ENCODE results near the gene ALDH1A1. TPM values are rescaled to one million over a fixed set of nuclear protein-coding genes. Genes with fewer than 3 reads are reported as not detected.
"Not testable (repeated sequence)": the region's sequence is repeated elsewhere in the genome, so short reads cannot be mapped to it uniquely, and the experiment has no call there.

Gene ALDH1A1
- polyA plus RNA-seq, 3 donors, result 28.6 to 117 (median 105) TPM

- peaks cover 2 to 10% (median 7%) of the 10 kb centered on the region in 7 donors for H3K9me3 Mint-ChIP-seq
- no peaks in the 10 kb centered on the region for H3K4me1 ChIP-seq (ENCODE audit: control insufficient read depth in 1 of 2, insufficient read depth in 2 of 2, low read length in 2 of 2)
- H3K4me3 ChIP-seq (replicated peaks in 1 of 3; ENCODE audit: low read depth in 2 of 3, low read length in 3 of 3), result no peak overlapping the region
- H3K79me2 ChIP-seq (ENCODE audit: insufficient read depth, low read length), result no peaks in the 10 kb centered on the region
- H3K27me3 ChIP-seq (ENCODE audit: control insufficient read depth in 2 of 2, insufficient read depth in 2 of 2, low read length in 2 of 2), result no peaks in the 10 kb centered on the region
- DNase-seq, result no peak
- H3K36me3 ChIP-seq (replicated peaks in 1 of 2; ENCODE audit: control insufficient read depth in 1 of 2, insufficient read depth in 2 of 2, low read length in 2 of 2), result no peaks in the 10 kb centered on the region
- no peak overlapping the region for H3K27ac ChIP-seq (ENCODE audit: low read depth in 1 of 2, low read length in 2 of 2)
- H3K9me3 ChIP-seq (replicated peaks in 1 of 2; ENCODE audit: control insufficient read depth in 1 of 2, insufficient read depth in 1 of 2, low read length in 2 of 2), result peaks cover 0 to 7% of the 10 kb centered on the region in 2 donors
- H2AFZ ChIP-seq (ENCODE audit: insufficient read depth, low read depth, low read length, poor library complexity, severe bottlenecking), result no peak overlapping the region
- no peak for TF ChIP-seq CTCF (IDR thresholded peaks at IDR 0.05)
- H3K27me3 Mint-ChIP-seq (ENCODE audit: low read depth in 3 of 3), result peaks cover 0 to 5% (median 4%) of the 10 kb centered on the region in 3 donors
- H3K4me1 Mint-ChIP-seq, result peaks cover 11% of the 10 kb centered on the region
- no peak overlapping the region for H3K4me3 Mint-ChIP-seq
- no peaks in the 10 kb centered on the region for H4K20me1 ChIP-seq (ENCODE audit: insufficient read depth, low read length)
- no peak overlapping the region for H3K4me2 ChIP-seq (replicated peaks; ENCODE audit: extremely low read depth, low read length, poor library complexity, severe bottlenecking)
- intact Hi-C loops (cut with micrococcal nuclease), result no loop called here
- no peak overlapping the region for H3K9ac ChIP-seq (ENCODE audit: insufficient read depth, low read length, poor library complexity, severe bottlenecking)
- no CpG with 5 or more reads among the region's 4 CpGs for WGBS (ENCODE audit: insufficient coverage)
- no peaks in the 10 kb centered on the region for H3K36me3 Mint-ChIP-seq
- H3K27ac Mint-ChIP-seq, result no peak overlapping the region
Measured at GRCh38 chr9:72863456-72864094, 89.3 kb downstream of the ALDH1A1 start.

GRCh38 chr9:72862788-72863187 is 90.1 kb downstream of the ALDH1A1 start:
- H3K4me3 ChIP-seq (replicated peaks in 1 of 3; ENCODE audit: low read depth in 2 of 3, low read length in 3 of 3); H3K27ac ChIP-seq (ENCODE audit: low read depth in 1 of 2, low read length in 2 of 2); H3K36me3 ChIP-seq (replicated peaks in 1 of 2; ENCODE audit: control insufficient read depth in 1 of 2, insufficient read depth in 2 of 2, low read length in 2 of 2); H3K27me3 ChIP-seq (ENCODE audit: control insufficient read depth in 2 of 2, insufficient read depth in 2 of 2, low read length in 2 of 2); H3K9me3 Mint-ChIP-seq; H2AFZ ChIP-seq (ENCODE audit: insufficient read depth, low read depth, low read length, poor library complexity, severe bottlenecking); H3K4me3 Mint-ChIP-seq; H3K9ac ChIP-seq (ENCODE audit: insufficient read depth, low read length, poor library complexity, severe bottlenecking); DNase-seq; H3K27me3 Mint-ChIP-seq (ENCODE audit: low read depth in 3 of 3); H3K4me1 Mint-ChIP-seq; H3K79me2 ChIP-seq (ENCODE audit: insufficient read depth, low read length); H3K4me1 ChIP-seq (ENCODE audit: control insufficient read depth in 1 of 2, insufficient read depth in 2 of 2, low read length in 2 of 2); H3K9me3 ChIP-seq (replicated peaks in 1 of 2; ENCODE audit: control insufficient read depth in 1 of 2, insufficient read depth in 1 of 2, low read length in 2 of 2); intact Hi-C loops (cut with micrococcal nuclease); H3K36me3 Mint-ChIP-seq; H4K20me1 ChIP-seq (ENCODE audit: insufficient read depth, low read length); H3K4me2 ChIP-seq (replicated peaks; ENCODE audit: extremely low read depth, low read length, poor library complexity, severe bottlenecking): not testable (repeated sequence)
- peak overlapping the region in 2 of 7 donors; percentile 16 to 81 for H3K27ac Mint-ChIP-seq
- WGBS (ENCODE audit: insufficient coverage), result no CpG with 5 or more reads among the region's 7 CpGs

Measured in CD14-positive monocyte (primary cell).